Gastrocnemius medialis (tissue), 4 donors: ENCODE results near the gene TRIM37. TPM values are rescaled to one million over a fixed set of nuclear protein-coding genes. Genes with fewer than 3 reads are reported as not detected.

Source experiments
- ATAC-seq, 2 donors: fragments of 150-250 bp; one replicate each; pipeline ENCODE4 v1.9.1; 2016
- DNase-seq, 2 donors: peaks; one replicate each; pipeline ENCODE4 v3.0.0-alpha.2; 2019
- H3K27ac ChIP-seq, 4 donors: fragments of 200-600 bp; sonication (generic); 1 replicate in 1 of 4; 2 replicates in 3 of 4; pipeline ENCODE4 v1.5.1; 2016 to 2018; ENCODE audit warnings: mild to moderate bottlenecking in 2 of 4, moderate library complexity in 1 of 4
- H3K27me3 ChIP-seq, 3 donors: fragments of 200-600 bp; sonication (generic) in 2 of 3; 1 replicate in 1 of 3; 2 replicates in 2 of 3; pipeline versions ENCODE4 v1.5.1 to v1.6.0; 2016 to 2019; ENCODE audit warnings: mild to moderate bottlenecking in 1 of 3, moderate library complexity in 1 of 3
- H3K36me3 ChIP-seq, 2 donors: fragments of 200-600 bp; sonication (generic) in 1 of 2; one replicate each; pipeline ENCODE4 v1.5.1; 2017 to 2018
- H3K4me1 ChIP-seq, 2 donors: fragments of 200-600 bp; sonication (generic) in 1 of 2; one replicate each; pipeline ENCODE4 v1.5.1; 2016 to 2017; ENCODE audit warnings: mild to moderate bottlenecking in 2 of 2
- H3K4me3 ChIP-seq, 4 donors: fragments of 200-600 bp; sonication (generic) in 3 of 4; 1 replicate in 1 of 4; 2 replicates in 3 of 4; pipeline ENCODE4 v1.5.1; 2016 to 2019; ENCODE audit warnings: mild to moderate bottlenecking in 2 of 4
- H3K9me3 ChIP-seq, 3 donors: fragments of 200-600 bp; sonication (generic) in 2 of 3; 1 replicate in 1 of 3; 2 replicates in 2 of 3; pipeline ENCODE4 v1.5.1; 2016 to 2019
- POLR2A ChIP-seq, 2 donors: fragments of 450-650 bp; IDR thresholded peaks; one replicate each; pipeline ENCODE4 v1.6.1; 2017; ENCODE audit warnings: antibody characterized with exemption in 2 of 2, mild to moderate bottlenecking in 2 of 2, moderate library complexity in 2 of 2
- in situ Hi-C, 4 donors: fragments of 200-750 bp; cut with MboI; loops; one replicate each; pipeline versions ENCODE4 v1.15.0 to v1.8.0; 2017; ENCODE audit warnings: low sequenced_read_pairs in 4 of 4
- intact Hi-C: fragments of 100-400 bp; cut with DNase I; formaldehyde crosslinking; loops from one replicate; pipeline ENCODE4 v1.15.1; 2023; ENCODE audit warnings: low total_unique reads
- total RNA-seq, 4 donors: library from RNA; depleted of rRNA; stranded (reverse); fragments of >200 nt; gene quantifications; one replicate each; pipeline versions ENCODE4 v1.1.0 to v1.2.3, GENCODE V29; 2016
- TF ChIP-seq, protein P1 (sequence below), 5 experiments: fragments of 450-650 bp in 3 of 5; fragments of 200-600 bp in 2 of 5; sonication (generic) in 2 of 5; IDR thresholded peaks in 4 of 5; conservative IDR thresholded peaks in 1 of 5; 1 replicate in 4 of 5; 2 replicates in 1 of 5; pipeline ENCODE4 v1.5.1; 2016 to 2019; ENCODE audit warnings: antibody characterized with exemption in 5 of 5, mild to moderate bottlenecking in 3 of 5, moderate library complexity in 3 of 5

The TRIM37 gene
- total RNA-seq, 4 donors from 2014 or later: 16.1 to 17.5 (median 16.3) TPM

DNA sequence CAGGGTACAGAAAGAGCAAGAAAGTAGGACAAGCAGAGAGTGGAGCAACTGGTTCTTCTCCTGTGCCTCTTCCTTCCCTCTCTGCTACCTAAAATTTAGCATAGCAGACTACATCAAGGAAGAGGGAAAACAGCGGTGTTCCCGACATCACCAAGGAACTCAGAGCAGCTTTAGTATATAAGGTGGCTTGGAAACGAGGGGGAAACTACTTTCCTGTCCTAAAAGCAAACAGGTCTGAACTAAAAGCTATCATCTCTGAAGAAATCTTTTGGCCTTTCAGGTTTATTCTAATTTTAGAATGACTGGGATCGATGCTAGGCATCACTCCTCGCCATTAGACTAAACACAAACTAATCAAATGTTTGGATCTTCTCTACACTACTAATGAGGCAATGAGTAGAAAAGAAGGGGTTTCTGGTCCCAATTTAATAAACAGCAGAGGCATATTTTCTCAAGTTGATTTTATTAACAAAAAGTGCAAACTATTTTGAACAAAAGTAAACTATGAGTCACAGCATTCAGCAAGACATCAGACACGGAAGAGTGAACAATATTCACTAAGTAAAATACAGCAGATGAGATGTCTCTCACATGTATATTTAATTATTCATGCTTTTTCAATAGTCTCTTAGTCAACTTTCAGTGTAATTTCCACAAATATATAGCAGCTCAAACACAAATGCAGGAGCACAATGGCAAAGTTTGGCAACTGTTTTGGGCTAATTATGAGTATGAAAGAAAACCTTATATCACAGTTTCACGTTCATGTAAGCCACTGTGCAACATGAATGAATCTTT lies 108.7 kb downstream of the TRIM37 start:
- ATAC-seq: no peak
- no peak for DNase-seq
- Histone ChIP-seq H3K27ac (no peak overlapping the region), H3K4me1 (peaks cover 3 to 4% of the 10 kb centered on the region in 2 donors), H3K27me3 (no peaks in the 10 kb centered on the region), H3K36me3 (peaks cover 0 to 27% of the 10 kb centered on the region in 2 donors), H3K4me3 (no peak overlapping the region), H3K9me3 (no peaks in the 10 kb centered on the region)
- TF ChIP-seq POLR2A (IDR thresholded peaks at IDR 0.05): no peak
- TF ChIP-seq, protein P1, sequence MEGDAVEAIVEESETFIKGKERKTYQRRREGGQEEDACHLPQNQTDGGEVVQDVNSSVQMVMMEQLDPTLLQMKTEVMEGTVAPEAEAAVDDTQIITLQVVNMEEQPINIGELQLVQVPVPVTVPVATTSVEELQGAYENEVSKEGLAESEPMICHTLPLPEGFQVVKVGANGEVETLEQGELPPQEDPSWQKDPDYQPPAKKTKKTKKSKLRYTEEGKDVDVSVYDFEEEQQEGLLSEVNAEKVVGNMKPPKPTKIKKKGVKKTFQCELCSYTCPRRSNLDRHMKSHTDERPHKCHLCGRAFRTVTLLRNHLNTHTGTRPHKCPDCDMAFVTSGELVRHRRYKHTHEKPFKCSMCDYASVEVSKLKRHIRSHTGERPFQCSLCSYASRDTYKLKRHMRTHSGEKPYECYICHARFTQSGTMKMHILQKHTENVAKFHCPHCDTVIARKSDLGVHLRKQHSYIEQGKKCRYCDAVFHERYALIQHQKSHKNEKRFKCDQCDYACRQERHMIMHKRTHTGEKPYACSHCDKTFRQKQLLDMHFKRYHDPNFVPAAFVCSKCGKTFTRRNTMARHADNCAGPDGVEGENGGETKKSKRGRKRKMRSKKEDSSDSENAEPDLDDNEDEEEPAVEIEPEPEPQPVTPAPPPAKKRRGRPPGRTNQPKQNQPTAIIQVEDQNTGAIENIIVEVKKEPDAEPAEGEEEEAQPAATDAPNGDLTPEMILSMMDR (IDR thresholded peaks at IDR 0.05 in 4 of 5, conservative IDR thresholded peaks at IDR 0.05 in 1 of 5): no peak
- intact Hi-C loops (no loop called here), in situ Hi-C loops (no loop called here)

DNA sequence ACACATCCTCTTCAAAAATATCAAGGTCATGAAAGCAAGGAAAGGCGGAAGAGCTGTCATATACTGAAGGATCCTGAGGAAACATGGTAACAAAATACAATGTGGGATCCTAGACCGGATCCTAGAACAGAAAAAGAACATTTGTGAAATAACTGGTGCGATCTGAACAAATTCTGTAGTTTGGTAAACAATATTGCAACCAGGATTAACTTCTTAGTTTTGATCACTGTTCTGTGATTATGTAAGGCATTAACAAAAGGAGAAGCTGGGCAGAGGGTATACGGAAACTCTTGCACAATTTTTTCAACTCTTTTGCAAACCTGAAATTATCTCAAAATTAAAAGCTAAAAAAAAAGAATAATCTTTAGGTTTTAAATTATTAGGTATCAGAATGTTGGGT lies 109.7 kb downstream of the TRIM37 start:
- no peak for TF ChIP-seq POLR2A (IDR thresholded peaks at IDR 0.05)
- TF ChIP-seq, protein P1 (IDR thresholded peaks at IDR 0.05 in 4 of 5, conservative IDR thresholded peaks at IDR 0.05 in 1 of 5): no peak
- ATAC-seq (no peak), DNase-seq (no peak)
- Histone ChIP-seq H3K36me3 (peaks cover 0 to 27% of the 10 kb centered on the region in 2 donors), H3K27ac (no peak overlapping the region), H3K9me3 (no peaks in the 10 kb centered on the region), H3K4me1 (peaks cover 3 to 4% of the 10 kb centered on the region in 2 donors), H3K4me3 (no peak overlapping the region), H3K27me3 (no peaks in the 10 kb centered on the region)
- in situ Hi-C loops: no loop called here
- intact Hi-C loops: no loop called here

DNA sequence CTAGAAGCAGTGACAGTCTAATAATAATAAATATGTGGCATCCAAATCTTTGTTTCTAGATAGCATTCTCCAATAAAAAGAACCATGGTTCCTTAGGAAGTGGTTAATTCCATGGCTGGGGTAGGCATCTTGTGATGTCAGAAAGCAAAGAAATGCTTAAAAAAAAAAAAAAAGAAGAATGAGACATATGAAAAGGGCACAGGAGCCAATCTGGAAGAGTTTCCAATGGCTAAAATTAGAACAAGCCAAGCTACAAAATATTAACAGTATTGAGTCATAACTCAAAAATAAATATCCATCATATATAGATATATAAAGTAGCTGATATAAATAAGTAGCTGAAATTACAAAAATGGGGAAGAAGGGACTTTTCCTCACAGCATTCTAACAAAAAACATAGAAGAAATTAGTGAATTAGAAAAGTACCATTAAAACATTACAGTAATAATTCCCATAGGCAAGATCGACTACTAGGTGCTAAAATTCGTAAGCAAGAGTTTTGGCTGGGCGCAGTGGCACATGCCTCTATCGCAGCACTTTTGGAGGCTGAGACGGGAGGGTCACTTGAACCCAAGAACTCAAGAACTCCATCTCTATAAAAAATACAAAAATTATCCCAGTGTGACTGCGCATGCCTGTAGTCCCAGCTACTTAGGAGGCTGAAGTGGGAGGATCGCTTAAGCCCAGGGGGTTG lies 111.3 kb downstream of the TRIM37 start:
- in situ Hi-C loops: no loop called here
- no peak for ATAC-seq
- TF ChIP-seq, protein P1 (IDR thresholded peaks at IDR 0.05 in 4 of 5, conservative IDR thresholded peaks at IDR 0.05 in 1 of 5): no peak
- intact Hi-C loops: no loop called here
- no peak overlapping the region for H3K27ac ChIP-seq
- no peaks in the 10 kb centered on the region for H3K27me3 ChIP-seq
- H3K9me3 ChIP-seq: no peaks in the 10 kb centered on the region
- no peak overlapping the region for H3K4me3 ChIP-seq
- H3K36me3 ChIP-seq: peaks cover 0 to 23% of the 10 kb centered on the region in 2 donors
- H3K4me1 ChIP-seq: peaks cover 3 to 4% of the 10 kb centered on the region in 2 donors
- DNase-seq: no peak

DNA sequence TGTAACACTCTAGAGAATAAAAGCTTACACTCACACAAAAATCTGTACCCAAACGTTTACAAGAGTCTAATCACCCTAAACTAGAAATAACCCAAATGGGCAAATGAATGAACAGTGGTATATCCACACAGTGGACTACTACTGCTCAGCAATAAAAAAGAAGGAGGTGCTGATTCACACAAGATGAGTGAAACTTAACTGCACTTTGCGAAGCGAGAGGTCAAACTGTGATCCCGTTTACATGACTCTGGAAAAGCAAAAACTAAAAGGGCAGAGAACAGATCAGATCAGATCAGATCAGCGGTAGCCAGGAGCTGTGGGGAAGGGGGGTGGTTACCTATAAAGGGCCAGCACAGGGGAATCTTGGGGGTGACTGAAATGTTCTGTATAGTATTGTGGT lies 113.4 kb downstream of the TRIM37 start:
- H3K9me3 ChIP-seq: no peaks in the 10 kb centered on the region
- no peak for ATAC-seq
- H3K4me3 ChIP-seq: no peak overlapping the region
- H3K36me3 ChIP-seq: peaks cover 0 to 9% of the 10 kb centered on the region in 2 donors
- intact Hi-C loops (no loop called here), in situ Hi-C loops (no loop called here)
- DNase-seq: no peak
- H3K27ac ChIP-seq: no peak overlapping the region
- peaks cover 3 to 4% of the 10 kb centered on the region in 2 donors for H3K4me1 ChIP-seq
- no peak for TF ChIP-seq POLR2A (IDR thresholded peaks at IDR 0.05)
- TF ChIP-seq, protein P1 (IDR thresholded peaks at IDR 0.05 in 4 of 5, conservative IDR thresholded peaks at IDR 0.05 in 1 of 5): no peak
- H3K27me3 ChIP-seq: no peaks in the 10 kb centered on the region
